Nucleus accumbens (tissue), 56 donors: ENCODE data around the gene NEK11.
"Not testable (repeated sequence)": the region's sequence is repeated elsewhere in the genome, so short reads cannot be mapped to it uniquely, and the experiment has no call there.

Source experiments
- DNase-seq, 56 donors: peaks; one replicate each; lab custom pipeline; 2025; lab: John Stamatoyannopoulos, UW

NEK11 gene

DNA sequence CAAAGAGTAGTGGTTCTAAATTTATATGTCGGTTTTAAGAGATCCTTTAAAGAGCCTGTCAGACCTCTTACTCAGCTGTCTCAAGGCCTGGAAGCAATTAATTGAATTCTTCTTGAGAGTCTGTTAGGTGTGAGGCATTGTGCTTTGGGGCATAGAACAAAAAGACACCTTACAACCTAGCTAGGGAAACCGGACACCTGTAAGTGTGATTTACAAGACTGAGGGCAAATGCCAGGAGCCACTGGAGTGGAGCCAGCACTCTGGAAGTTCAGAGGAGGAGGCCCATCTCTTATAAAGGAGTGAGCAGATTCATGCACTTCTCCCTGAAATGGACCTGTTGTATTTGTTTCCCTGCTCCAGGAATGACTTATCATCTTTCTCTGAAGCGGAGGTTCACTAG, 257.2 kb downstream of the NEK11 start:
- DNase-seq: no peak

DNA sequence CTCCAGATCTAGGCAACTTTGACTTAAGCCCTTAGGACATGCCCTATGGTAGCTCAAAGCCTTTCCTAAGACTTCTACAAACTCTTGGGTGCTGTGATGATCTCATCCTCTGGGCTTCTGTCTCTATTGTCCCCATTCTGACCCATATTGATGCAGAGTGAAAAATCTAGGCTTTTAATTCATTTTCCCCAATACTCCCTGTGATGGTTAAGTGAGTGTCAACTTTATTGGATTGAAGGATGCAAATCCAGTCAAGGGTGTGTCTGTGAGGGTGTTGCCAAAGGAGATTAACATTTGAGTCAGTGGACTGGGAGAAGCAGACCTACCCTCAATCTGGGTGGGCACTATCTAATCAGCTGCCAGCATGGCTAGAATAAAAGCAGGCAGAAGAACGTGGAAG, 257.6 kb downstream of the NEK11 start:
- DNase-seq: no peak

DNA sequence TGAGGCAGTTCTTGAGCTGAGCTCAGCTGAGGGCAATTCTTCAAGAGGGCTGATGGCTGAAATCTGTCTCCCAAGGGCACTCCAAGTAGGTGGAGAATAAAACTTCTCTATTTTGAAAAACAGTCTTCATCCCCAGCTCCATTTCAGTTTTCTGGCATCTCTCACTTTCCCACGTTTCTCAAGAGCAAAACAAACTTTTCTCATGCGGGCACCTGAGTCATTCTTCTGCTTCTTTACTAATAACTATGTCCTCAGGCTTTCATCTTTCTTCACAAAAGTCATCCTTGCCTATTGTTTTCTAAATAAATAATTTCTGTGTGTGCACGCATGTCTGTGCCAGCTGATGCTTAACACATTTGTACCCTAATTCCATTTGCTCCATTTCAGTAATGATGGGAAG, 258.8 kb downstream of the NEK11 start:
- DNase-seq: no peak

- DNase-seq: no peak
These were observed 273.2 kb downstream of the NEK11 start for GRCh38 chr3:131299836-131300235.

- no peak for DNase-seq
These were observed 277.2 kb downstream of the NEK11 start for GRCh38 chr3:131303848-131304247.

DNA sequence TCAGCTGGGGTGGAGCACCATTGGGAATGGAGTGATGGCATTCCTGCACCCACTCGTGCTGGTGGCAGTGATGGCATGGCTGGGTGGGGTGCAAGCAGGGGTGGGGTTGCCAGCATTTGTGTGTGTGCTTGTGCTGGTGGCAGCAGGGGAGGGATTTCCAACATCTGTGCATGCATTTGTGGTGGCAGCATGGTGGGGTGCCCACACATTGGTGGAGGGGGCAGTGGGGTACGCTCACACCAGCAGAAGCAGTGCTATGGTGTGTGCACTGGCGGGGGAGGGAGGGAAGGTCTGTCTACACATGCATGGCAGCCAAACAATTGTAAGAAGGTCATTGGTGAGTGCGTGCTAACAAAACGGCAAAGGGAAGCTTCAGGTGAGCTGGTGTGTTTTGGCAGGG, 278.2 kb downstream of the NEK11 start:
- DNase-seq: no peak

DNA sequence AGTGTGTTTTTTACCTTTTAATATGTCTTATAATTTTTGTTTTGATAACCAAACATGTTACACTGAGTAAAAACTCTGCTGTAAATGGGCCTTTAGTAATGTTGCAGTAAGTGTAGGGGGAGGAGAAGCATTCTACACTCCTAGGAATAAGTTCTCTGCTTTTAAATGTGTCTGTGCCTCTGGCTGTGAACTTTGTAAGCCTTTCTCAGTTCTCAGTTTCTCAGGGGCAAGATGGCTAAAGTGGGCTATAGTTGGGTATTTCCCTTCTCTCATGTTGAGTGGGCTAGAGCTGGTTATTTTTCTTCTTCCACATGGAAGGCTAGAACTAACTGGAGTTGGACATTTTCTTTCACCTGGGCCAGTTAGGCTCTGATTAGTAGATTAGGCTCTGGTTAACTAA, 279.6 kb downstream of the NEK11 start:
- no peak for DNase-seq

GRCh38 chr3:131314318-131314717, 287.6 kb downstream of the NEK11 start:
- no peak for DNase-seq

DNA sequence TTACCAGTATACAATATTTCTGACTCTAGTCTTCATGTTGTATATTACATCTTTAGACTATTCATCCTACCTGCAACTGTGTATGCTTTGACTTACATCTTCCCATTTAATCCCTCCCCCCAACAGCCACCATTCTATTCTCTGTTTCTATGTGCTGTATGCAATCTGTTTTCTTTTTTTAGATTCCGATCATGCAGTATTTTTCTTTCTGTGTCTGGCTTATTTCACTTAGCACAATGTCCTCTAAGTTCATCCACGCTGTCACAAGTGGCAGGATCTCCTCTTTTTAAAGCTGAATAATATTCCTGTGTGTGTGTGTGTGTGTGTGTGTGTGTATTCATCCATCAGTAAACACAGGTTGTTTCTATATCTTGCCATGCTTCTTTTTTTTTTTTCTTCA, 288.5 kb downstream of the NEK11 start:
- DNase-seq: no peak

- DNase-seq: no peak
These were observed 291.0 kb downstream of the NEK11 start for GRCh38 chr3:131317667-131318066.

DNA sequence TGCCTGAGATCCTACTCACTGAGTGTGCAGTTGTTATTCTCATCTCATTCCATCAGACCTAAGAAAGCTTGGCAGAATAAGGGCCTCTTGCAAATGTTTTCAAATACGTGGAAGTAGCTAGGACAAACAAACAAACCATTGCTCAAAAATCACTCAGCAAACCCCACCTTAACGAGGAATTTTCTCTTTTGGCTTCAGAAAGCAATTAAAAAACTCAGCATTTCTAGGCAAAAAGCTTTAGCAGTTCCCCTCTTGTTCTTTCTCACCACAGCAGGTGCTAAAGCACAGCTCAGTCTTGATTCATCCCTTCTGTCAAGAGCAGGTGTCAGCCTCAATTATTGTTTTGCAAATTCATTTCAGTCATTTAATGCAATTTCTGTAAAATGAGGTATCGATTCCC, 296.3 kb downstream of the NEK11 start:
- DNase-seq: no peak

DNA sequence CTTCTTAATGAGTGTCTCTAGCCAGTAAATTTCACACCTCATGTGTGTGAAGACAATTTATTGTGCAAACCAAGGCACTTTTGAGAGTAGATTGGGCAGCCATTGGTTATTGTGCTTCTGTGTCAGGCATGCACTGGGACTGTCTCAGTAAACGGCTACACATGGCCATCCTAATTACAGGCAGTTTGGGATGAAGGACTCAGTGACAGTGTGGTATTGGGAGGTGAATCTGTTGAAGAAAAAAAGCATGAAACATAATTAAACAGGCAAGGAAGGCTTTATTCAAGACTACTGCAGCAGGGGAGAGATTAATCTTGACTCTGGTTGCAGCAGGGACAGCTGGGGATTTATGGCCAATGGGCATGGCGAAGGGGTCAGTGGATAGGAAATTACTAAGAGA, 297.1 kb downstream of the NEK11 start:
- no peak for DNase-seq

DNA sequence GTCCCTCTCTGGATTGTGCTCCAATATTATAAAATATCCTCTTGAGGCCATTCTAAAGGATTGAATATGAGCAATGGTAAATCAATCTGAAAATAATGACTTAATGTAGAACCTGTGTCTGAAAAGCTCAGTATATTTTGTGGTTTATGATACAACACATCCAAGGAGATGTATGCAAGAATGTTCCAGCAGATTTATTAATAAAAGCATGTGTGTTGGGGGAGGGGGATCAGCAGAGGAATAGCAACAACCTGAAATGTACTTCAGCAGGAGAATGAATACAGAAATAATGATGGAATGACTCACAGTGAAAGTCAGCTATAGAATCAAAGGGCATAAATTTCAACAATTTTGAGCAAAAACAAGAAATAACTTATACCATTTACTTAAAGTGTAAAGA, 298.2 kb downstream of the NEK11 start:
- DNase-seq: no peak

- DNase-seq: no peak
These were observed 299.6 kb downstream of the NEK11 start for GRCh38 chr3:131326307-131326706.

- DNase-seq: no peak
These were observed 302.0 kb downstream of the NEK11 start for GRCh38 chr3:131328721-131329120.

GRCh38 chr3:131329774-131330173, 303.1 kb downstream of the NEK11 start:
- DNase-seq: no peak

- not testable (repeated sequence) for DNase-seq
These were observed 304.9 kb downstream of the NEK11 start for GRCh38 chr3:131331456-131332085.

GRCh38 chr3:131338948-131339640, 312.4 kb downstream of the NEK11 start:
- peak in 1 of 56 donors; percentile 2 for DNase-seq

- DNase-seq: no peak
These were observed 315.1 kb downstream of the NEK11 start for GRCh38 chr3:131341761-131342160.

DNA sequence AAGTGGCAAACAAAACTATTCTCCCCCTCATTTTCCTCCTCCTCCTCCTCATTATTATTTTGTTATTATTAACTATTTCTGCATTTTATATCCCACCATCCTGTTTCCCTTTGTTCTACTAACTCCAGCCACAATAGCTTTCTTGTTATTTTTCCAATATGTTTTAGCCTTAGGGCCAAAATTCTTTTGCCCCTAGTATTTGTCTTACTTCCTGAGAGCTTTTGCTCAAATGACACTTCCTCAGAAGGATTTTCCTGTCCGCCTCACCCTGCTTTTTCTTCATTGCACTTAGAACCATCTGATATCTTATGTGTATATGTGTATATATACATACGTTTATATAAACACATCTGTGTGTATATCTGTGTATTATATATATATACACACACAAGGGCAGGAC, 322.2 kb downstream of the NEK11 start:
- DNase-seq: no peak

DNA sequence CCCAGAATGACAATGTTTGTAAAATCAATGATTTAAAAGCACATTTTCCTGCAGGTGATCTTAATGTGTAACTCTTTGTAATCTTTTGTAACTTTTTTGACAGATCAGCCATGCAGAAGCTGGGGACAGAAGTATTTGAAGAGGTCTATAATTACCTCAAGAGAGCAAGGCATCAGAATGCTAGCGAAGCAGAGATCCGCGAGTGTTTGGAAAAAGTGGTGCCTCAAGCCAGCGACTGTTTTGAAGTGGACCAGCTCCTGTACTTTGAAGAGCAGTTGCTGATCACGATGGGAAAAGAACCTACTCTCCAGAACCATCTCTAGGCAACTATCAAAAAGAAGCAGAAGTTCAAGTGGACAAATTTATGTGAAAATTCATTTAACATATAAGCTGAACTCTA, 322.8 kb downstream of the NEK11 start:
- no peak for DNase-seq

DNA sequence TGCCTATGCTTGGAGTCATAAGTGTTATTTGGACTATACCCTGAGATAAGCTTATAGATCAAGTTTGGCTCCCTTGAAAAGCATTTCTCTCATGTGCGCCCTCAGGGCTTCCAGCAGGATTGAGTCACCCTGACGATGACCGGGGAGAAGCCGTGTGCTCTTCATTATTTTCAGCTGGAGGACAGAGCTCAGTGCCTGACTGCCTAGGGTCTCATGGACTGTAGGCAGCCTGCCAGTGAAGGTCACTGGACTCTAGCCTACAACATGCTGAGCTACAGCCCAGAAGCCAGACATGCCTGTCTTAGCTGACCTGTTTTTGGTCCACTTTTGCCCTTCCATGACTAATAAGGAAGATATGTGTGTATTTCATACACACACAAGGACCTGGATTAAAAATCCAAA, 323.3 kb downstream of the NEK11 start:
- peak in 1 of 56 donors; percentile 15 for DNase-seq

- no peak for DNase-seq
These were observed 323.8 kb downstream of the NEK11 start for GRCh38 chr3:131350506-131350905.
